CD1c-positive myeloid dendritic cell (primary cell): ENCODE measurements around the gene NAT9.
A peak's percentile ranks its signal among the peaks of the same experiment; 100 is the strongest.

Experiments
- DNase-seq: peaks from one replicate; pipeline ENCODE4 v3.0.0-alpha.2; 2016; ENCODE audit errors: extremely low spot score

NAT9 gene

GRCh38 chr17:74805591-74805991 is 29.4 kb upstream of the NAT9 start:
- DNase-seq: no peak

DNA sequence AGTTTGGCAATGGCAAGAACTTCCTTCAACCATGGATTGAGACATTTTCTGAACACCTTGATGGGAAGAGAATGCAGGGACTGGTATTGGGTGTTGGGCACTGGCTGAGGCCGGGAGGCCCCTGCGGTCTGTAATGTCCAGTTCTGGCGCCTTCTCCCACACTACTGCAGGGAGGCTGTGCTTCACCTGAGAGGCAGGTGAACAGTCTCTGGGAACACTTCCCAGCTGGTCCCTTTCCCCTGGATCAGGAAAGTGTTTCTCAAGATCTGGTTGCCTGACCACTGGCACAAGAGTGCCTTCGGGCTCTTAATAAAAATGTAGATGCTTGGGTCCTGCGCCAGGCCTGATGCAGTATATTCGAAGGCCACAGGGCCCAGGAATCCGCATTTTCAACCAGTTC is 28.5 kb upstream of the NAT9 start:
- DNase-seq: no peak

GRCh38 chr17:74803971-74804370 is 27.8 kb upstream of the NAT9 start:
- no peak for DNase-seq

DNA sequence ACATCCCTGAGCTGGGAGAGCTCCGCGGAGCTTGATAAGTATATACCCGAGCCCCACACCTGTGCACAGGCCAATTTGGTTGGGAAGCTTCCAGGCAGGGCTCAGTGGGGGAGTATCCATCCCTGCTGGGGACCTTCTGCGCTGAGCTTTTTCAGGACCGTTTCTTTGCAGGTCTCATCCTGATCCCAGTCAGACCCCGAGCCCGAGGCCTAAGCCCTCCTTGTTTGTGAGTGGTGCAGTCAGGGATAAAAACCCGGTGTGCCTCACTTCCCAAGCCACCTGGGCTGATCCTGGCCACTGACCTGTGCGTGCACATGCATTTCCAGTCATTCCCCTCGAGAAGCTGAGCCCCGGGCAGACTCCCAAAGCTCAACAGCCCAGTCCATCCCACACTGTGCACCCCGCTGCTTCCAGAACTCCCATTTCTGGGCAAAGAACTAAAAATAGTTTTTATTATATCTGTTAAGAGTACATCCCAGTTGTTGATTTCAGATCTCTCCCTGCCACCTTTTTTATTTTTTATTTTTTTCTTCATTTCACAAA is 27.3 kb upstream of the NAT9 start:
- DNase-seq: no peak

- no peak for DNase-seq
These were observed 25.8 kb upstream of the NAT9 start for GRCh38 chr17:74801896-74802295.

DNA sequence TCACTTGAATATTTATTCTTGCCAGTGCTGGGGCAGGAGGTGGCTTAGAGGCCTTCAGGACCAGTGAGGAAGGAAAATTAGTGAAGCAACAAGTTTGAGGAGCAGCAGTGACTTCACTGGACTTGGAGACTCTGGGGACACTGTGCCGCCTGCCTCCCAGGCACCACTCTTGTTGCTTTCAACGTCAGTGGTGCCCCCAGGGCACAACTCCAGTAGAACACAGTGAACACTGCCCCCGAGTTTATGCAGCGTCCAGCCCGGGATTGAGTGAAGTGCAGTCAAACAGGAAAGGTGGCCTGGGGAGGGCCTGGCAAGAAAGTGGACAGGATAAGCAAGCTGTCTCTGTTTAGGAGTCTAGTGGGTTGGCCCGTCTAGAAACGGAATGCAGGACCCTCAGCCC is 24.4 kb upstream of the NAT9 start:
- no peak for DNase-seq

DNA sequence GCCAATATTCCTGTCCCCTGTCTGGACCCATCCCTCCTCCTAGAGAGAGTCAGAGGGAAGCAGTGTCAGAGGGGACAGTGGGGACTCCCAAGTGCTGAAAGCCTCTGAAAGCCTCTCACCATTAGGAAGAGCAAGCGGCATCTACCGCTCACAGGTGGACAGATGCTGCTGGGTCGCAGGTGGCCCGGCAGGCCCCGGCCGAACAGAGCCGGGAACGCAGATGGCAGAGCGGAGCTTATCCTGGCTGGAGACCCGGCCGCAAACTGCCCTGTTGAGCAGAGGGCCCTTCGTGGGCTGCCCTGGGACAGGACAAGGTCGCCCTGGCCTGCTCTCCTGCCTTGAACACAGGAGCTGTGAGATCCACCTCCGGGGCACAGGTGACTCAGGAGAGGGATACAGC is 23.0 kb upstream of the NAT9 start:
- no peak for DNase-seq

DNA sequence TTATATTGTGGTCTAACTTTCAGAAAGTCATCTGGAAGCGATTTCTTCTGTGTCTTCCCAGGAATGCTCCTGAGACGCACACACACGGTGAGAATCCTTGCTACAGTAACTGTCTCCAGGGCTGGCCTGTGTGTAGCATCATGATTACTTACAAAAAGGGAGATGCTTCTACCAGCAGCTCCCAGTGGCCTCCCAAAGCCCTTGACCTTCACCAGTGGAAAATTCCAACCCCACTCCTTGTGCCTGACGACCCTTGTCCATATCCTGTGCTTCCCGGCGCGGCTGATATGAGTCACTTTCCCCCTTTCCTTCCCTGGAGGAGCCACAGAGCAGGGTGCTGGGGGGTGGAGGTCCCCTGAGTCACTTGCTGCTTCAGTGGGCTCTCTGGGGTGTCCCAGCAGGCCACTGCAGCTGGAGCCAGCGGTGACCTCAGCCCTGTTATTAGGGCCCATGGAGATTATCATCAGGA is 22.1 kb upstream of the NAT9 start:
- no peak for DNase-seq

GRCh38 chr17:74797824-74798223 is 21.7 kb upstream of the NAT9 start:
- no peak for DNase-seq

DNA sequence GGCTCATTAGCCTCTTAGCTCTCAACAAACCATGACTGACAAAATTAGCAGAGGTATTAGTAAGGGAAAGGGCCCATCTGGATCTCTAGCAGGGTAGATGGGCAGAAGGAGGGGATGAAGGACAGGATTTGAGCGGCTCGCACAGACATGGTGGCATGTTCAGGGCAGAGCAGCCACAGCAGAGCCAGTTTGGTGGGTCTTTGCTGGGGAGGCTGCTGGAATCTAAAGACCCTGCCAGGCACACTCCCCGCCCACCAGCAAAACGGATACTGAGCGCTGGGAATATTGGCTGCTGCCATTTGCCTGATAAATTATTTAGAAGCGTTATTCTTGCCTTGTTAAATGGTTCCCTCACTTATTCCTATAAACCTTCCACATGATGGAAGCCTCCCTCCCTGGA is 20.7 kb upstream of the NAT9 start:
- no peak for DNase-seq

- no peak for DNase-seq
These were observed 20.1 kb upstream of the NAT9 start for GRCh38 chr17:74796211-74796610.

GRCh38 chr17:74795327-74796020 is 19.3 kb upstream of the NAT9 start:
- no peak for DNase-seq

DNA sequence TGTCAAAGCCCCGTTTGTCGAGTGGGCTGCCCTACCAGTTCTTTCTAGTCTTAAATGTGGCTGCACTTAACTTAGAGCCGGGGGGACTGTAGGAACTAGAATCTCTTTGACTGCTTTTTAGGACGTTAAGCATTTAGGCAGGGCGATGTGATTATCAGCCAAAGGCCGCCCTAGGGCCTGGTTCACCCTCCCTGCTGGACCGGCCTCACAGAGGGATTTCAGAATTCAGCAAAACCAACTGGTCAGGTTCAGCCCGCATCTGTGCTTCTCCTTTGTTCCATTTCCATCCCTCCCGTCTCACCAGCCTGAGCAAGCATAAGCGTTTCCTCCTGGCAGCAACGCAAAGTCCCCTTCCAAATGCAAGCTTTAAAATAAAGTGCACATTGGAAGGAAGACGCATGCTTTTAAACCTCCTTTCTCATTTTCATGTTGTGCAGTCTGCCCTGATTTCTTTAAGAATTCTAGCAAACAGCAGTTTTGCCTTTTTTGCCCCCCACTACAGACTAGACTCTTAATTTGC is 16.5 kb upstream of the NAT9 start:
- no peak for DNase-seq

DNA sequence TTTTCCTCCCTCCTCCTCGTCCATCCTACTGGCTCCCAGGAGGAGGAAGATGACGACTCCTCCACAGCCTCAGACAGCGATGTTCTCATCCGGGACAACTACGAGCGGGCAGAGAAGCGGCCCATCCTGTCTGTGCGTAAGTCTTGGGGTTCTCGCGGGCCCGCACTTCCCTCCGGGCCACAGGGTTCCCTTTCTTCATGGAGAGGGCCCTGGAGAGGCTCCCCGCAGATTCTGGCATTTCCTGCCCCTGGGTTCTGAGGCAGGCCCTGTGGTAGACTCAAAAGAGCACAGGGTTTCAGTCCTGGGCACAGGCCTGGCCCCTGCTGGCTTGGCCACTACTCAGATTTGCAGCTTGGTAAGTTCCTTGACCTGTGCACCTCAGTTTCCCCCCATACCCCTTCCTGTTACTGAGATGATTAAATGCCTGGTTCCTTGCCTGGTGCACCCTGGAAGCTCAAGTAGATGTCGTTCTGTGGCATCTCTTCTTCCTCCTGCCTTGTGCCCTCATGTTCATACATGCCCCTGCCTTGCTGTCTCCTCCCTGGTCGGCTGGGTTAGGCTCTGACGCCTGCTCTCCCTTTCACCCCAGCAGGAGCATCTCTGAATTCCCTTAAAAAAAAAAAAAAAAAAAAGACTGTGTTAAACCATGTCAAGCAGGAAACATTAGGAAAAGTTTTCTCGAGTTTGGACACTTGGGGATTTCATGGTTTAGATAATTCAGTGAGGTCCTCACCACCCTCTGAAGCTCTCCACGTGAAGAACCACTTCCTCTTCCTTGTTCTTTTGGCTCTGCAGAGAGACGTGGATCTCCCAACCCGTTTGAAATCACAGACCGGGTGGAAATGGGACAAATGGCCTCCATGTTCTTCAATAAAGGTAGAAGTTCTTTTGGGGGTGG is 14.3 kb upstream of the NAT9 start:
- peak; percentile 65 for DNase-seq

GRCh38 chr17:74786431-74787055 is 10.4 kb upstream of the NAT9 start:
- DNase-seq: peak; percentile 57

GRCh38 chr17:74785981-74786360 is 9.8 kb upstream of the NAT9 start:
- no peak for DNase-seq

DNA sequence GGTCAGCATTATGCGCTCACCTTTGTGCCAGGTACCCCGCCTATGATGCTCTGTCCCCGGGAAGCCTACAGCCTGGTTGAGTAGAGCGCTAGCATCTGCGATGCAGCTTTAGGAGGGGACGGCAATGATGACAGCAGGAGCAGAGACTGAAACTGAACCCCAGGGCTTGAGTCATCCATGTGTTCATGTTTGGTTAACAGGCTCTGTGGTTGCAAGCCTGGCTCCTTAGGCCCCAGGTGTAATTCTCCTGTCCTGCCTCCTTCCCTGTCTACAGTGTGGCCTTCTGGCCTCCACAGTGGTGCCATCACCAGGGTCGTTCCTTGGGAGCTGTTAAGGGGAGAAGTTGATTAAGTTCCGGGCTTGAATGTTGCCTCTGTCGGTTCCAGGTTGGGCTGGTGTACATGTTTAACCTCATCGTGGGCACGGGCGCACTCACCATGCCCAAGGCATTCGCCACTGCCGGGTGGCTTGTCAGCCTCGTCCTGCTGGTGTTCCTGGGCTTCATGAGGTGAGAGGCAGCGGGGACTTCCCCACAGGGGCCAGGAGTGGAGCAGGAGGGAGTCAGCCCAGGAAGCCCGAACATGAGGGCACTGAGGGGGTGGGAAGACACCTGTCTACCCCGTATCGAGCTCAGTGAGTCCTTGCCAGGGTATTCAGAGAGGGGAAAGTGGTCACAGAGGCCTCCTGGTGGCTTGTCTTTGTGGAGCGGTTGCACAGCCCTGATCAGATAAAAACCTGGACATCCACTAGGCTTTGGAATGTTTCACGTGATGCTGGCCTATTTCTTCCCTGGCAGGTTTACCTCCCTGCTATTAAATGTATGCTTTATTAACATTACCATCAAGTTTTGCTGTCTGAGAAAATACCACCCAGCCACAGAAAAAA is 9.2 kb upstream of the NAT9 start:
- no peak for DNase-seq

DNA sequence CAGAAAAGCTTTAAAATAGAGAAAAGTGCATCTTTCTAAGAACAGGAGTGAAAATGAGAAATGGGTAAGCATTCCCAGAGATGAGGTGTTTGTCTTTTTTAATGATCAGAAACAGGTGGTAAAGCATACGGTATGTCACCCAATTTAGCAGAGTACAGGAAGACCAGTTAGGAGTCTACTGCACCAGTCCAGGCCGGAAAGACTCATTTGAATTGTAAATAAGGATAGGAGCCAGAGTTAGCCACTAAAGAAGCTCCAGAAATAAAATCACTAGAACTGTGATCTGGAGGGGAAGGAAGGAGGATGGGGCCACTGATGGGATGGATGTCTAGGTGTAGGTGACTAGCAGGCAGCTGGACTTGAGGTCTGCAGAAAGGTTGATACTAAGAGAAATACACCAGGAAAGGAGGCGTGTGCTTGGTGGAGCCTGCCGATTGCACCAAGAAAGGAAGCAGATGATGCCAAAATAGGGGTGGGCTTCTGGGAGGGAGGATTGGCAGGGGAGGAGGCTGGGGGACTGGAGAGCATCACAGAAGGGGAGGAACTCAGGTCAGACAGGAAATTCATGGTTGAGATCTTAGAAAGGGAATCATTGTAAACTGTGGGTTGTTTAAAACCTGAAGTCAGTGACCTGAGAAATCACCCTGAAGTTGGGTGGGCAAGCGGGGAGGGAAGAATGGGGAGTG is 8.1 kb upstream of the NAT9 start:
- DNase-seq: no peak

- no peak for DNase-seq
These were observed 6.4 kb upstream of the NAT9 start for GRCh38 chr17:74782571-74782970.

GRCh38 chr17:74780443-74781238 is 4.5 kb upstream of the NAT9 start:
- DNase-seq: peak; percentile 28
